GM18499 (cell line): ENCODE results near the gene CGB5.
"Not testable (repeated sequence)": the region's sequence is repeated elsewhere in the genome, so short reads cannot be mapped to it uniquely, and the experiment has no call there.

Experiments used
- ATAC-seq: cut with Tn5 transposase; IDR thresholded peaks from one replicate; pipeline ENCODE4 v1.9.1; 2021; ENCODE audit warnings: moderate number of reproducible peaks; ENCODE audit not compliant: insufficient read depth, unreplicated experiment

CGB5 gene

DNA sequence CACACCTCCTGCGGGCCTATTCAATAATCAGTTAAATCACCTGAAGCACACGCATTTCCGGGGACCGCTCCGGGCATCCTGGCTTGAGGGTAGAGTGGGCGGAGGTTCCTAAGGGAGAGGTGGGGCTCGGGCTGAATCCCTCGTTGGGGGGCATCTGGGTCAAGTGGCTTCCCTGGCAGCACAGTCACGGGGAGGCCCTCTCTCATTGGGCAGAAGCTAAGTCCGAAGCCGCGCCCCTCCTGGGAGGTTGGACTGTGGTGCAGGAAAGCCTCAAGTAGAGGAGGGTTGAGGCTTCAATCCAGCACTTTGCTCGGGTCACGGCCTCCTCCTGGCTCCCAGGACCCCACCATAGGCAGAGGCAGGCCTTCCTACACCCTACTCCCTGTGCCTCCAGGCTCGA, at the start of gene CGB5:
Gene CGB5, plus strand, starts transcription at position 301 of the 400 bp plus-strand sequence. CDS start 362 bp downstream, outside the sequence.
- ATAC-seq = not testable (repeated sequence)

GRCh38 chr19:48994035-48994386, 49.6 kb upstream of the CGB5 start:
- no peak for ATAC-seq

DNA sequence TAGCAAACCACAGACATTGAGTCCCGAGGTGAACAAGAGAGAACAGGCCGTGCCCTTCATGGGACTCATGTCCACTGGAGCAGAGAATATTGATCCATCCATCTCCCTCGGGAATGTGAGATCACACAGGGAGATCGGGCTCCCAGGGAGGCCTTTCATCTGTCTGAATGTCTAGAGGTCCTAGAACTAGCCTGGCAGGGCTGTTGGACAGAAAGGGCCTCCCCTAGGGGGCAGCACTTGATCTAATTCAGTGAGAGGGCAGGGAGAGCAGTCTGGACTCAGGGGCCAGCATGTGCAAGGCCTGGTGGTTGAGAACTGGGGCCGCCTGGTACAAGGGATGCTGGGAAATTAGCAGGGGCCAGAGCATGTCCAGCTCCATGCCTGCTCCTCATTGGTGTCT, 45.7 kb upstream of the CGB5 start:
- ATAC-seq = no peak

DNA sequence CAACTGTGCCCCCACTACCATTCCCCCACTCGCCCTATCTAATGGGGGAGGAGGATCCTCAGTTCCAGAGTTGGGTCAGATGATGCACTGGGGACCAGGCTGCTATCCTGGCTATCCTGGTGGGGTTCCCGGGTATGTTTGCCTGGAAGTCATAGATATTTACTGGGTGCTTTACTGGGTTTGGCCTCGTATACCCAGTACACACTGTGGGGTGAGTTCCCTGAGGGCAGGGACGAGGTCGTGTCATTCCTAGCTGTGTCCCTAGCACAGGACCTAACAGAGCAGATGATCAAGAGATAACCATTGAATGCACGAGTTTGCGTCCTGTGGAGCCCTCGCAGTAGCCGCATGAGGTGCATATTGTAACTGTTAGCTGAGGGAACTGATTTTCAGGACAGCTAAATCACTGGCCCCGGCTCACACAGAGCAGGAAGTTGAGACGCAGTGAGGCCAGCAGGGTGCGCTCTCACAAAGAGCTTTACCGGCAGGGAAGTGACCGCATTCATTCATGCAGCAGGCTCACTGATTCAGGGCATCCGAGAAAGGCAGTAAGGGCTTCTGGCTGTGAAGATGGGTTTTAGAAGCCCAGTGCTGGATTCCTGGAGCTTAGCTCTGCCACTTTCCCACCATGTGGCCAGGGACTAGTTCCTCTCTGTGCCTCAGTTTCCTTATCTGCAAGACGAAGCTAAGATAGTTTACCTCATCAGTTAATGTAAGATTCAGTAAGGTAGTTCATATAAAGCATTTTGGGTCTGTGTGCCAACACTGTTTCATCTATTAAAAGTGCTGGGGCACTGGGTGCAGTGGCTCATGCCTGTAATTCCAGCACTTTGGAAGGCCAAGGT, 43.9 kb upstream of the CGB5 start:
- no peak for ATAC-seq

GRCh38 chr19:49004133-49004532, 39.5 kb upstream of the CGB5 start:
- no peak for ATAC-seq

DNA sequence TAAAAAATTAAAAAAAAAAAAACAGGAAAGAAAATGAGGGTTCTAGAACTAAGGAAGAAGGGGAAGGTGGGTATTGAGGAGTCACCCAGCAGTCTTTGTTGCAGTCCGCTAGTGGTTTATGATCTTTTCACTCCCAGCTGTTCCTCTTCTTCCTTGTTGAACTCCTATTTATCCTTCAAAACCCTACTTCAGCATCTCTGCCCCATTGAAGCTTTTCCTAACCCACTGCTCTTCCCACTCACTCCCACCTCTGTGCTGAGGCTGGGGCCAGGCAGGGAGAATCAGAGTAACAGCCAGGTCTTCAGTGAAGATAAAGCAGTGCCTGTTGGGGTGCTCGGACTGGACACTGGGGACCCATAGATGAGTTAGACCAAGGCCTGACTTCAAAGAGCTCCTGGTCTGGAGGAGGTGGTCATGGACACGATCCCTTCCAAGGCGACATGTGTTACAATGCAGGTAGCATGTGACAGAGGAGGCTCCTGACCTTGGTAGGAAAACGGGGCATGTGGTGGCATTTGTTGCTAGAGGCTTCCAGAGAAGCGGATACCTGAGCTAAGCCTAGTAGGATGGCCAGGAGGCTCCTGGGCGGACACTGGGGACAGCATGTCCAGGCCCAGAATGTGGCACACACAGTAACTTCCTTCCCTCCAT, 38.6 kb upstream of the CGB5 start:
- no peak for ATAC-seq

- no peak for ATAC-seq
Observed at GRCh38 chr19:49006905-49007304, 36.7 kb upstream of the CGB5 start.

DNA sequence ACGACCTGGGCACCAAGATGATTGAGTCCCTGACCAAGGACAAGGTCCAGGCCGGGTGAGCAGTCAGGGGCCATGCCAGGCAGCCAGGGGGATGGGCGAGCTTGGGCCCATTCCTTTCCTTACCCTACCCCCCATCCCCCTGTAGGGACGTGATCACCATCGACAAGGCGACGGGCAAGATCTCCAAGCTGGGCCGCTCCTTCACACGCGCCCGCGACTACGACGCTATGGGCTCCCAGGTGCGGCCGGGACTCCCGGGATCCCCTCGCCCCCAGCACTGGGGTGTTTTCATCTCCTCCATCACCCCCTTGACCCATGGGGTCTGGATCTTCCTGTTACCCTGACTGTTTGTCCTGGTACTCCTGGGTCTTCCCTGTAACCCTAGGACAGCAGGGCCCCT, 33.8 kb upstream of the CGB5 start:
- ATAC-seq = no peak

GRCh38 chr19:49010453-49010852, 33.2 kb upstream of the CGB5 start:
- ATAC-seq = no peak

DNA sequence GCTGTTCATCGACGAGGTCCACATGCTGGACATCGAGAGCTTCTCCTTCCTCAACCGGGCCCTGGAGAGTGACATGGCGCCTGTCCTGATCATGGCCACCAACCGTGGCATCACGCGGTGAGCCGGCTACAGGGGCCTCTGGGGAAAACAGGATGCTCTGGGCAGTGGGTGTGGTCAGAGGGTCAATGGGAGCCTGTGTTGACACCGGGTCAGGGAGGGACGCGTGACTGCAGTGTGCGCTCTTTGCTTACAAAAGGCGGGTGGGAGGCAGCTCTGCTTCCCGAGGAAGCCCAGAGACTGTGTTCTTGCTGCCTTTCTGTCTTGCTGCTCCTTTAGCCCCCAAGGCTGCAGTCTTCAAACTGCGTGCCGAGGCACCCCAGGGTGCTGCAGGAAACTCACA, 32.5 kb upstream of the CGB5 start:
- ATAC-seq = no peak

DNA sequence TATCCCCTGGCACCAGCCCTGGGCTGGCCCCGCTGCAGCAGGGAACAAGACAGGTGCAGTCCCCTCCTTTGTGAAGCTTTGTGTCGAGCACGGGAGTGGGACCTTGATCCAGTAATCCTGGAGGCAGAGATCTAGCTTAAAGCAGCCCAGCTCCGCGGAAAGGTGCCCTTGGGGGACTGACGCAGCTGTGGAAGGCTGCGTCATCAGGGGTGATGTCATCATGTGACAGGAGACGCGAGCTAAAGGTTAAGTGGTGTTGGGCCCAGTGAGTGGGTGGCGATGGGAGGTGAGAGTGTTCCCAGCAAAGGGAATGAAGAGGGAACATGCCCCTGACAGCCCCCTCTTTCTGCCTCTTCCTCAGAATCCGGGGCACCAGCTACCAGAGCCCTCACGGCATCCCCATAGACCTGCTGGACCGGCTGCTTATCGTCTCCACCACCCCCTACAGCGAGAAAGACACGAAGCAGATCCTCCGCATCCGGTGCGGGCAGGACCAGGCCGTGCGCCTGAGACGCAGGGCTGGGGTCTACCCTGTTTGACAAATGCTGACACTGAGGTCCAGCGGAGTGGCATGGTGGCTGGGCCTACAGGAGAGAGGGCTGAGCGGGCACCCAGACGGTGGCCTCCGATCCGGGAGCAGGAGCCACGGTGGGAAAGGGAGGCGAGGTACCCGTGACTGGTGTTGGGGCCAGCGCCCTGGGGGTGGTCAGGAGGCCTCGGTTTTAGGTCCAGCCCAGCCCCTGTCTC, 29.4 kb upstream of the CGB5 start:
- no peak for ATAC-seq

DNA sequence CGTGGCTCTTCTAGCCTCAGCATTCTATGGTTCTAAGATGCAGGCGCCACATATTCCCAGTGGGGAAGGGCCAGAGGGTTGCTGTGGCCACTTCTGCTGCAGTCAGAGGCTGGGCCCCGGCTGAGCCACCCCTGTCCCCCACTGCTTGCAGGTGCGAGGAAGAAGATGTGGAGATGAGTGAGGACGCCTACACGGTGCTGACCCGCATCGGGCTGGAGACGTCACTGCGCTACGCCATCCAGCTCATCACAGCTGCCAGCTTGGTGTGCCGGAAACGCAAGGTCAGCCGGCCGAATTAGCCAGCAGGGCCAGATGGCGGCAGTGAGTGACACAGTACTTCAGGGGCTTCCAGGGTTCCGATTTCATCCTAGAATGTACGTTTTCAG, 28.8 kb upstream of the CGB5 start:
- ATAC-seq = no peak

DNA sequence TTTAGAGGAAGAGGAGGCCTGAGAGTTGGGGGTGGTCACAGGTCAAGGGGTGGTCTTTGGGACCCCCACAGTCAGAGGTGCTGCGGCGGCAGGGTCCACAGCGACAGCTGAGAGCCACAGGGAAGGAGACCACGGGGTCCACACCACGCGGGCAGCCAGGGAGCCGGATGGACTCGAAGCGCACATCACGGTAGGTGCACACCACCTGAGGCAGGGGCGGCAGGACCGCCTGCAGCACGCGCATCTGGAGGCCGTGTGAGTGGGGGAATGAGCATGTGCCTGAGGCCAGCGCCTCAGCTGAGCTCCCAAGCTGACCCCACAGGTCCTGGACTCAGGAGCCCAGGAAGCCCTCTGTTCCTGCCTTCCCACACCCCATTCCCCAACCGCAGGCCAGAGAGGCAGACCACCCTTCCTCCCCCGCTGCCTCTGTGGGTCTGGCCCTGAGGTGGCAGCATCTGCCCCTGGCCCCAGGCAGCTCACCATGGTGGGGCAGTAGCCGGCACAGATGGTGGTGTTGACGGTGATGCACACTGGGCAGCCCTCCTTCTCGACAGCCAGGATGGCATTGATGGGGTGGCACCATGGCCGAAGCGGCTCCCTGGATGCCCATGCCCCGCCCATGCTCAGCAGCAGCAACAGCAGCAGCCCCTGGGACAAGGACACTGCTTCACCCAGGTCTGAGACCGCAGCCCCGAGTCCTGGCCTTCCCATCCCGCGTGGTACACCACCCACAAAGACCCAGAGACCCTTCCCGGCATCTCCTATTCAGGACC, 27.4 kb upstream of the CGB5 start:
- no peak for ATAC-seq

DNA sequence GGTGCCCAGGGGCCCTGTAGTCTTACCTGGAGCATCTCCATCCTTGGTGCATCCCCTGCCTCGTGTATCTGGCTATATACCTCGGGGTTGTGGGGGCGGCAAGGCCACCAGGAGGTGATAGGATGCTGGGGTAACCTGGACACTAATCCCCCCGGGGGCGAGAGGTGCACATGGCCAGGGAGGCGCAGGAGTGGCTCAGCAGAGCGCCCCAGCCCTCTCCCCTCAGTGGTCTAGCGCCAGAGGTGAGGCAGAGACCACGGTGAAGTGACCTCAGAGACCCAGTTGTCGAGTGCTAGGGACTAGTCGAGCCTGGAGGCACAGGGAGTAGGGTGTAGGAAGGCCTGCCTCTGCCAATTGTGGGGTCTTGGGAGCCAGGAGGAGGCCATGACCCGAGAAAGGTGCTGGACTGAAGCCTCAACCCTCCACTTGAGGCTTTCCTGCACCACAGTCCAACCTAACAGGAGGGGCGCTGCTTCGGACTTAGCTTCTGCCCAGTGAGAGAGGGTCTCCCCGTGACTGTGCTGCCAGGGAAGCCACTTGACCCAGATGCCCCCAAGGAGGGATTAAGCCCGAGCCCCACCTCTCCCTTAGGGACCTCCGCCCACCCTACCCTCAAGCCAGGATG, 26.5 kb upstream of the CGB5 start, which contains the start of gene LHB:
Gene LHB, minus strand, starts transcription at position 51 of the 625 bp plus-strand sequence. Its CDS starts 10 bp downstream, at position 41.
- no peak for ATAC-seq

- ATAC-seq = no peak
Observed at GRCh38 chr19:49017666-49018351, 25.8 kb upstream of the CGB5 start.

- not testable (repeated sequence) for ATAC-seq
Observed at GRCh38 chr19:49018388-49019241, 25.0 kb upstream of the CGB5 start.

GRCh38 chr19:49019242-49019932, 24.3 kb upstream of the CGB5 start:
- no peak for ATAC-seq

GRCh38 chr19:49020342-49020741, 23.3 kb upstream of the CGB5 start:
- ATAC-seq = no peak
